A204.1 (cell line): Measurements from ENCODE around the gene SH2D4B.
"Not testable (repeated sequence)": the region's sequence is repeated elsewhere in the genome, so short reads cannot be mapped to it uniquely, and the experiment has no call there.

Experiments
- FAIRE-seq: peaks from 2 replicates; lab custom pipeline; 2012; peaks lifted over from hg19 to GRCh38; lab: Jason Lieb, UNC

Gene SH2D4B

GRCh38 chr10:80526218-80526617 lies 11.5 kb upstream of the SH2D4B start:
- FAIRE-seq, result no peak

- no peak for FAIRE-seq
These were observed 11.0 kb upstream of the SH2D4B start for GRCh38 chr10:80526742-80527141.

- no peak for FAIRE-seq
These were observed 9.5 kb upstream of the SH2D4B start for GRCh38 chr10:80528185-80528700.

GRCh38 chr10:80528901-80529300 lies 8.8 kb upstream of the SH2D4B start:
- FAIRE-seq, result no peak

- no peak for FAIRE-seq
These were observed 8.1 kb upstream of the SH2D4B start for GRCh38 chr10:80529604-80530003.

- no peak for FAIRE-seq
These were observed 7.5 kb upstream of the SH2D4B start for GRCh38 chr10:80530251-80530650.

GRCh38 chr10:80530816-80531215 lies 6.9 kb upstream of the SH2D4B start:
- no peak for FAIRE-seq

GRCh38 chr10:80532571-80532970 lies 5.1 kb upstream of the SH2D4B start:
- no peak for FAIRE-seq

- FAIRE-seq, result not testable (repeated sequence)
These were observed 3.6 kb upstream of the SH2D4B start for GRCh38 chr10:80534059-80534458.

GRCh38 chr10:80534646-80535045 lies 3.1 kb upstream of the SH2D4B start:
- not testable (repeated sequence) for FAIRE-seq

GRCh38 chr10:80535671-80536360 lies 1.9 kb upstream of the SH2D4B start:
- FAIRE-seq, result no peak

GRCh38 chr10:80536361-80536835 lies 1.3 kb upstream of the SH2D4B start:
- no peak for FAIRE-seq

- no peak for FAIRE-seq
These were observed 491 bp upstream of the SH2D4B start for GRCh38 chr10:80537086-80537735.

- FAIRE-seq, result no peak
These were observed 931 bp downstream of the SH2D4B start for GRCh38 chr10:80538481-80539185.

- FAIRE-seq, result no peak
These were observed 1.8 kb downstream of the SH2D4B start for GRCh38 chr10:80539421-80540031.

- FAIRE-seq, result no peak
These were observed 2.4 kb downstream of the SH2D4B start for GRCh38 chr10:80540136-80540535.

- no peak for FAIRE-seq
These were observed 2.9 kb downstream of the SH2D4B start for GRCh38 chr10:80540618-80540980.

GRCh38 chr10:80540981-80541750 lies 3.5 kb downstream of the SH2D4B start:
- no peak for FAIRE-seq

GRCh38 chr10:80542053-80542452 lies 4.4 kb downstream of the SH2D4B start:
- FAIRE-seq, result no peak

- FAIRE-seq, result no peak
These were observed 5.1 kb downstream of the SH2D4B start for GRCh38 chr10:80542652-80543318.

- FAIRE-seq, result not testable (repeated sequence)
These were observed 5.6 kb downstream of the SH2D4B start for GRCh38 chr10:80543319-80543672.
